Karpas-422 (cell line): ENCODE results near the gene RAB18. TPM values are rescaled to one million over a fixed set of nuclear protein-coding genes. Genes with fewer than 3 reads are reported as not detected.

Experiments used
- DNase-seq: peaks from one replicate; pipeline ENCODE4 v3.0.0-alpha.2; 2015
- H2AFZ ChIP-seq: fragments of 200-600 bp; sonication (generic); 2 replicates; pipeline ENCODE4 v1.6.1; 2014; ENCODE audit warnings: antibody characterized with exemption, low read length, mixed read lengths
- H3K27ac ChIP-seq: fragments of 200-600 bp; sonication (generic); 2 replicates; pipeline ENCODE4 v1.5.1; 2014; ENCODE audit warnings: mild to moderate bottlenecking, low read length, moderate library complexity
- H3K27me3 ChIP-seq: fragments of 200-600 bp; sonication (generic); 2 replicates; pipeline ENCODE4 v1.6.1; 2014; ENCODE audit warnings: low read length, mixed read lengths
- H3K36me3 ChIP-seq: fragments of 200-600 bp; sonication (generic); 2 replicates; pipeline ENCODE4 v1.6.1; 2014; ENCODE audit warnings: low read length, mixed read lengths; ENCODE audit not compliant: insufficient read depth
- H3K4me1 ChIP-seq: fragments of 200-600 bp; sonication (generic); 2 replicates; pipeline ENCODE4 v1.6.1; 2014; ENCODE audit warnings: mild to moderate bottlenecking, low read length, mixed read lengths
- H3K4me2 ChIP-seq: fragments of 200-600 bp; sonication (generic); 2 replicates; pipeline ENCODE4 v1.6.1; 2014; ENCODE audit warnings: low read length, low read depth, mild to moderate bottlenecking; ENCODE audit not compliant: poor library complexity, severe bottlenecking
- H3K4me3 ChIP-seq: fragments of 200-600 bp; sonication (generic); 2 replicates; pipeline ENCODE4 v1.5.1; 2014; ENCODE audit warnings: mild to moderate bottlenecking, antibody characterized with exemption, low read length, mixed read lengths
- H3K79me2 ChIP-seq: fragments of 200-600 bp; sonication (generic); 2 replicates; pipeline ENCODE4 v1.6.1; 2014; ENCODE audit warnings: mild to moderate bottlenecking, low read length, mixed read lengths
- H3K9ac ChIP-seq: fragments of 200-600 bp; sonication (generic); 2 replicates; pipeline ENCODE4 v1.6.0; 2014; ENCODE audit warnings: low read length
- H3K9me2 ChIP-seq: fragments of 200-600 bp; sonication (generic), shearing (Covaris generic); replicated peaks from 2 replicates; pipeline ENCODE4 v1.6.0; 2014; ENCODE audit warnings: mild to moderate bottlenecking, low read length, moderate library complexity; ENCODE audit not compliant: insufficient read depth
- H3K9me3 ChIP-seq: fragments of 300-700, 200-600 bp; sonication (generic); 2 replicates; pipeline ENCODE4 v1.6.1; 2014; ENCODE audit warnings: low read length, mixed read lengths
- H4K20me1 ChIP-seq: fragments of 200-600 bp; sonication (generic); 2 replicates; pipeline ENCODE4 v1.6.1; 2014; ENCODE audit warnings: mild to moderate bottlenecking, antibody characterized with exemption, low read length, low read depth; ENCODE audit not compliant: insufficient read depth
- total RNA-seq: library from RNA; depleted of rRNA; stranded (reverse); fragments of >200 nt; shearing (Covaris generic); gene quantifications from 2 replicates; pipeline ENCODE4 v1.2.3, GENCODE V29; 2014; ENCODE audit warnings: low replicate concordance

RAB18 gene
- total RNA-seq, 1 experiment from 2014 or later: 34.9 TPM

DNA sequence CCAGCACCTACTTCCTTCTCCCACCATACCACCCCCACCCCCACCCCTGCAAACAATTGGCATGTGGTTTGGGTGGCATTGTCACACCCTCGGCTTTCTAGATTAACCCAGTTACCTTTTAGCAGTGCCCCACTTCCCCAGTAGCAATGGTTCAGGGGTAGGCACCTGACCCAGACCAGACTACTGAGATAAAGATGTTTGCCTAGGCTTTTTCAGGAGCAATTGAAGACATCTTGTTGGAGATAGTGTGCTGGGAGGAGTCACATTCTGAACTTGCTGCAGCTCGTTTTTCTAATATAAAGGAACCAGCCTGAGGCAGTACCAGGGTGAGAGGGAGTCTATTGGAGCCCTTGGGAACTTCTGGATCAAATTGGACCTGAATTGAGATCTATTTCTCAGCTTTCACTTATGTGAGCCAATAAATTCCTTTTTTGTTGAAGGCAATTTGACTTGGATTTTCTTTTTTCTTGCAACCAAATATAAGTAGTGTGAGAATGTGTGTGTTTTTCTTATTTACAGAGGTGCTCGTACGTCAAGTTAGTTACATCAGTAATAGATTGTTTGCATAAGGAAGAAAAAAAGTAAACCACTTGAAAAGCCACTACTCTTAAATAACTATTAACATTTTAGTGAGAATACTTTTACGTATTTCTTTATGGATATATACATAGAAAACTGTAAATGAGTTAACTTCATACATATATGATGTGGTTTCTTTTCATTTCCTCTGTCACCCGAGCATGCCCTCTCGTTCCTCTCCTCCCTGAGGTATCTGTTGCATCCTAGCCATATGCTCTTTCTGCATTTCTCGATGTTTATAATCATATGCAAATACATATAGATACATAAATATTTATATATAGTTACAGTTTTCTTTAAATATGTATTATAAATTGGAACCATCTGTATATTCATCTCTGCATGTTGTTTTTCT lies 38.0 kb downstream of the RAB18 start:
- Histone ChIP-seq H3K9ac (no peak overlapping the region), H3K79me2 (0 out of 2 replicates have a peak, but pooled peaks cover 3% of the 10 kb centered on the region), H3K27me3 (no peaks in the 10 kb centered on the region), H3K9me2 (no peaks in the 10 kb centered on the region), H2AFZ (no peak overlapping the region), H3K4me1 (no peaks in the 10 kb centered on the region), H4K20me1 (no peaks in the 10 kb centered on the region), H3K4me2 (no peak overlapping the region), H3K27ac (no peak overlapping the region), H3K4me3 (no peak overlapping the region), H3K9me3 (no peaks in the 10 kb centered on the region), H3K36me3 (peaks cover 9% of the 10 kb centered on the region; the same call in 1 of the 2 replicates)
- DNase-seq: no peak

DNA sequence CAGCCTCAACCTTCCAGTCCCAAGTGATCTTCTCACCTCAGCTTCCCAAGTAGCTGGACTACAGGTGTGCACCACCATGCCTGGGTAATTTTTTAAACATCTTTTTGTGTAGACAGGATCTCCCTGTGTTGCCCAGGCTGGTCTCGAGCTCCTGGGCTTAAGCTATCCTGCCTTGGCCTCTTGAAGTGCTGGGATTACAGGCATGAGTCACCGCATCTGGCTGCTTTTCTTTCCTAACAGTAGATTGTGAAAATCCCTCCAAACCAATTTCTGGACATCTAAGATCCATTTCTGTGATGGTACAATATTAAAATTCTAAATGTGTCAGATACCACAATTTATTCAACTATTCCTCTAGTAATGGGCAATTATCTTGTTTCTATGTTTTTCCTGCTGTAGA lies 38.7 kb downstream of the RAB18 start:
- H3K4me2 ChIP-seq: no peak overlapping the region
- H3K4me1 ChIP-seq: peaks cover 4% of the 10 kb centered on the region; the same call in 1 of the 2 replicates
- H3K27me3 ChIP-seq: no peaks in the 10 kb centered on the region
- no peaks in the 10 kb centered on the region for H3K9me3 ChIP-seq
- H3K9me2 ChIP-seq: no peaks in the 10 kb centered on the region
- H3K79me2 ChIP-seq: 0 out of 2 replicates have a peak, but pooled peaks cover 3% of the 10 kb centered on the region
- H3K4me3 ChIP-seq: no peak overlapping the region
- H2AFZ ChIP-seq: no peak overlapping the region
- no peak for DNase-seq
- no peak overlapping the region for H3K9ac ChIP-seq
- H3K36me3 ChIP-seq: peaks cover 9% of the 10 kb centered on the region; the same call in 1 of the 2 replicates
- no peaks in the 10 kb centered on the region for H4K20me1 ChIP-seq
- H3K27ac ChIP-seq: no peak overlapping the region

DNA sequence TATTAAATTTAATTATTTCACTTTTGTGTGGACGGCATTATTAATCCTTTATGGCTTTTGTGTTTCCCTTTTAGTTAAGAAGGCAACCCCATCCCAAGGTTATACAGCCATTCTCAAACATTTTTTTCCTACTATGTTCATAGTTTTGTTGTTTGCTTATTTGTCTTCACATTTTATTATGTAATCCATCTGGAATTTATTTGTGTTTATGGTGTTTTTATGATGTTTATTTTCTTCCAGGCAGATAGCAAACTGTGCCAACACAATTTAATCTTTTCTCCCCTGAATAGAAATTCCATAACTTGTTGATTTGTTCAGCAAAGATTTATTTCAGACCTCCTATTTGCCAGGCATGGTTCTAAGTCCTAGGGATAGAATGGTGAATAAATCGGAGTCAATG lies 42.9 kb downstream of the RAB18 start:
- no peak overlapping the region for H3K4me2 ChIP-seq
- H3K27me3 ChIP-seq: no peaks in the 10 kb centered on the region
- no peak overlapping the region for H3K4me3 ChIP-seq
- no peak for DNase-seq
- no peaks in the 10 kb centered on the region for H3K79me2 ChIP-seq
- no peak overlapping the region for H3K9ac ChIP-seq
- H3K36me3 ChIP-seq: peaks cover 6% of the 10 kb centered on the region; the same call in 1 of the 2 replicates
- H3K4me1 ChIP-seq: peaks cover 4% of the 10 kb centered on the region; the same call in 1 of the 2 replicates
- H3K27ac ChIP-seq: no peak overlapping the region
- no peaks in the 10 kb centered on the region for H3K9me3 ChIP-seq
- H3K9me2 ChIP-seq: no peaks in the 10 kb centered on the region
- no peaks in the 10 kb centered on the region for H4K20me1 ChIP-seq
- no peak overlapping the region for H2AFZ ChIP-seq

DNA sequence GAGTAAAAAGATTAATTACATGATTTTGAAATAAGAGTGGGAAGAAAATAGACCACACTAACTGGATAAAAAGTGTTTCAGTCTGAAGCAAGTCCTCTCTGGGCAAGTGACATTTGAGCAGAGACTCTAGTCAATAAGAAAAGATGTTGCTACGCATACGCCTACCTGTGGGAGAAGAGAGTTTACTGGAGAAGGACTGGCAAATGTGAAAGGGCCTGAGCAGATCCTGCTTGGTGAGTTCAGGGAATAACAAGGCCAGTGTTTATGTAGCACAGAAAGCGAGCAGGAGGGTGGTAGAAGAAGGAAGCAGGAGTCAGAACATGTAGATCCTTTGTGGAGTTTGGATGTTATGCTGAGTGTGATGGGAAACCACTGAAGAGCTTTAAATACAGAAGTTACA lies 43.4 kb downstream of the RAB18 start:
- no peak overlapping the region for H3K4me2 ChIP-seq
- no peaks in the 10 kb centered on the region for H3K27me3 ChIP-seq
- no peaks in the 10 kb centered on the region for H4K20me1 ChIP-seq
- no peak overlapping the region for H3K9ac ChIP-seq
- H3K4me3 ChIP-seq: no peak overlapping the region
- H3K27ac ChIP-seq: no peak overlapping the region
- H3K79me2 ChIP-seq: no peaks in the 10 kb centered on the region
- H2AFZ ChIP-seq: no peak overlapping the region
- peaks cover 4% of the 10 kb centered on the region; the same call in 1 of the 2 replicates for H3K4me1 ChIP-seq
- DNase-seq: no peak
- no peaks in the 10 kb centered on the region for H3K9me2 ChIP-seq
- no peaks in the 10 kb centered on the region for H3K9me3 ChIP-seq
- H3K36me3 ChIP-seq: peaks cover 6% of the 10 kb centered on the region; the same call in 1 of the 2 replicates

DNA sequence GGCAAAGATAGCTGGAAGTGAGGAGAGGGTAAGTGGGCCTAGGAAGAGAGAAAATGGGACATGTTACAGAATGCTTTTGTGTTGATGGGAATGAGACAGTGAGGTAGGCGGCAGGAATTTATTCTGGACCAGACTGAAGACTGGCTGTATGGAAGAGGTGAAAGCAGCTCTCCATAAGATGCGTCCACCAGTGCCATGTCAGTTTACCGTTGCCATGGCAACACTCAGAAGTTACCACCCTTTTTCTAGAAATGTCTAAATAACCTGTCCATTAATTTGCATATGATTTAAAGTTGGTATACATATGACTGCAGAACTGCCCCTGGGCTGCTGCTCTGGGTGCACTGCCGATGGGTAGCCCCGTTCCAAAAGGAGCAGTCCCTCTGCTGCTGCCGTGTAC lies 46.7 kb downstream of the RAB18 start:
- Histone ChIP-seq H3K36me3 (no peaks in the 10 kb centered on the region), H3K4me3 (no peak overlapping the region), H2AFZ (no peak overlapping the region), H3K4me2 (no peak overlapping the region), H3K4me1 (peaks cover 4% of the 10 kb centered on the region; the same call in 1 of the 2 replicates), H3K9ac (no peak overlapping the region), H3K9me2 (no peaks in the 10 kb centered on the region), H3K27me3 (no peaks in the 10 kb centered on the region), H3K79me2 (no peaks in the 10 kb centered on the region), H3K9me3 (no peaks in the 10 kb centered on the region), H4K20me1 (no peaks in the 10 kb centered on the region), H3K27ac (no peak overlapping the region)
- DNase-seq: peak; percentile 44

DNA sequence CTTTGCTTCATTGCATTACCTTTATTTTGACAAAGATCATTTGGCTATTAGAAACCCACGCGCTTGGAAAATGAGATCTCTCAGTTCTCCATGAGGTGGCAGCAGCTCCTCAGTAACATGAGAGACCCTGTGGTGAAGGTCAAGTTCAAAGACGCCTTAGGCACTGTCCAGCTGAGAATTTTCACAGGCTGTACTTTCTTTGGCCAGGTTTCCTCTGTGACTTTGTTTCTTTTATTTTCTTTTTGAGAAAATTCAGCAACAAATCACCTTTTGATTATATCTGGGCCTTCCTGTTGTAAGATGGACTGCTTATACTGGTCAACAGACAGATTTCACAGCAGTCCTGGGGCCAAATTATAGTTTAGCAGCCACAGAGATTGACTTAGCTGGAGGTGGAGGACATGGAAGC lies 54.5 kb downstream of the RAB18 start:
- Histone ChIP-seq H2AFZ (no peak overlapping the region), H3K27ac (no peak overlapping the region), H3K79me2 (no peaks in the 10 kb centered on the region), H3K36me3 (no peaks in the 10 kb centered on the region), H3K9me2 (no peaks in the 10 kb centered on the region), H3K9me3 (no peaks in the 10 kb centered on the region), H3K4me3 (no peak overlapping the region), H3K4me1 (no peaks in the 10 kb centered on the region), H3K4me2 (no peak overlapping the region), H3K27me3 (no peaks in the 10 kb centered on the region), H4K20me1 (no peaks in the 10 kb centered on the region), H3K9ac (no peak overlapping the region)
- peak; percentile 74 for DNase-seq

DNA sequence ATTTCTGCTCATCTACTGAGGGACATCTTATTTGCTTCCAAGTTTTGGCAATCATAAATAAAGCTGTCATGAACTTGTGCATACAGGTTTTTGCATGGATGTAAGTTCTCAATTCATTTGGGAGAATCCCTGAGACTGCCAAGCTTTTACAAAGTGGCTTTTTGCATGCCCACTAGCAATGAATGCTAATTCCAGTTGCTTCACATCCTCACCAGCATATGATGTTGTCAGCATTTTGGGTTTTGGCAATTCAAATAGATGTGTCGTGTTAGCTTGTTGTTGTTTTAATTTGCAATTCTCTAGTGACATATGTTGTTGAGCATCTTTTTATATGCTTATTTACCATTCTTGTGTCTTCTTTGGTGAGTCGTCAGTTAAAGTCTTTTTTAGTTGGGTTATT lies 57.2 kb downstream of the RAB18 start:
- H3K27ac ChIP-seq: no peak overlapping the region
- H3K27me3 ChIP-seq: peaks cover 4% of the 10 kb centered on the region; the same call in 1 of the 2 replicates
- H3K9me3 ChIP-seq: no peaks in the 10 kb centered on the region
- no peak overlapping the region for H3K9ac ChIP-seq
- H4K20me1 ChIP-seq: no peaks in the 10 kb centered on the region
- no peaks in the 10 kb centered on the region for H3K36me3 ChIP-seq
- no peak overlapping the region for H3K4me2 ChIP-seq
- H3K9me2 ChIP-seq: no peaks in the 10 kb centered on the region
- no peak overlapping the region for H2AFZ ChIP-seq
- no peak overlapping the region for H3K4me3 ChIP-seq
- H3K4me1 ChIP-seq: no peaks in the 10 kb centered on the region
- no peaks in the 10 kb centered on the region for H3K79me2 ChIP-seq
- DNase-seq: no peak

DNA sequence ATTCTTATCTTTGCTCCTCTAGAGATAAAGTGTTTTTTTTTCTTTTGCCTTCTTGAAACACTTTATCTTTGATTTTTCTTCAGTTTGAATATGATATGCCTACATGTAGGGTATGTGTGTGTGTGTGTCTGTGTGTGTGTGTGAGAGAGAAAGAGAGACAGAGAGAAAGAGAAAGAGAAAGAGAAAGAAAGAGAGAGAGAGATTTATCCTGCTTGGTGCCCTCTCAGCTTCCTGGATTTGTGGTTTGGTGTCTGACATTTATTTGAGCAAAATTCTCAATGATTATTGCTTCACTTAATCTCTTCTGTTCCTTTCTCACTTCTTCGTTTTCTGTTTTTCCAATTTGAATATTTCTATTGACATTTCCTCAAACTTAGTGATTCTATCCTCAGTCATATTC lies 60.3 kb downstream of the RAB18 start:
- H3K79me2 ChIP-seq: no peaks in the 10 kb centered on the region
- no peak overlapping the region for H3K27ac ChIP-seq
- peaks cover 6% of the 10 kb centered on the region; the same call in 1 of the 2 replicates for H3K27me3 ChIP-seq
- H3K4me2 ChIP-seq: no peak overlapping the region
- H3K9me3 ChIP-seq: no peaks in the 10 kb centered on the region
- H3K9ac ChIP-seq: no peak overlapping the region
- no peak overlapping the region for H3K4me3 ChIP-seq
- no peaks in the 10 kb centered on the region for H3K36me3 ChIP-seq
- DNase-seq: no peak
- H2AFZ ChIP-seq: no peak overlapping the region
- H4K20me1 ChIP-seq: no peaks in the 10 kb centered on the region
- no peaks in the 10 kb centered on the region for H3K4me1 ChIP-seq
- no peaks in the 10 kb centered on the region for H3K9me2 ChIP-seq
